IPS-15b (cell line): ENCODE measurements around the gene TOPAZ1.

ENCODE experiments used
- H3K27me3 ChIP-seq: one replicate; pipeline ENCODE4 v1.6.1; 2013; ENCODE audit warnings: low read length; ENCODE audit not compliant: control insufficient read depth, insufficient read depth
- H3K36me3 ChIP-seq: one replicate; pipeline ENCODE4 v1.6.1; 2013; ENCODE audit warnings: low read length; ENCODE audit not compliant: control insufficient read depth, insufficient read depth
- H3K4me1 ChIP-seq: one replicate; pipeline ENCODE4 v1.6.1; 2013; ENCODE audit warnings: mild to moderate bottlenecking, low read length; ENCODE audit not compliant: control insufficient read depth, insufficient read depth
- H3K4me3 ChIP-seq: one replicate; pipeline ENCODE4 v1.5.1; 2013; ENCODE audit warnings: low read depth, low read length
- H3K9ac ChIP-seq: one replicate; pipeline ENCODE4 v1.6.1; 2013; ENCODE audit warnings: low read depth, mild to moderate bottlenecking, low read length
- H3K9me3 ChIP-seq: one replicate; pipeline ENCODE4 v1.6.1; 2013; ENCODE audit warnings: mild to moderate bottlenecking, low read length; ENCODE audit not compliant: control insufficient read depth, insufficient read depth

Gene TOPAZ1

GRCh38 chr3:44228900-44229299 lies 12.8 kb upstream of the TOPAZ1 start:
- Histone ChIP-seq H3K27me3 (no peaks in the 10 kb centered on the region), H3K9ac (no peak overlapping the region), H3K4me1 (no peaks in the 10 kb centered on the region), H3K36me3 (no peaks in the 10 kb centered on the region), H3K4me3 (no peak overlapping the region), H3K9me3 (no peaks in the 10 kb centered on the region)

- Histone ChIP-seq H3K9ac (no peak overlapping the region), H3K4me3 (no peak overlapping the region), H3K36me3 (no peaks in the 10 kb centered on the region), H3K9me3 (no peaks in the 10 kb centered on the region), H3K4me1 (no peaks in the 10 kb centered on the region), H3K27me3 (no peaks in the 10 kb centered on the region)
These were observed 9.3 kb upstream of the TOPAZ1 start for GRCh38 chr3:44232407-44232806.

- no peaks in the 10 kb centered on the region for H3K27me3 ChIP-seq
- H3K9ac ChIP-seq, result no peak overlapping the region
- H3K36me3 ChIP-seq, result no peaks in the 10 kb centered on the region
- no peaks in the 10 kb centered on the region for H3K4me1 ChIP-seq
- no peaks in the 10 kb centered on the region for H3K9me3 ChIP-seq
- no peak overlapping the region for H3K4me3 ChIP-seq
These were observed 6.9 kb upstream of the TOPAZ1 start for GRCh38 chr3:44234648-44235268.

- H3K27me3 ChIP-seq, result no peaks in the 10 kb centered on the region
- H3K9me3 ChIP-seq, result no peaks in the 10 kb centered on the region
- H3K4me3 ChIP-seq, result no peak overlapping the region
These were observed 5.8 kb upstream of the TOPAZ1 start for GRCh38 chr3:44235604-44236484.

GRCh38 chr3:44236485-44236908 lies 5.2 kb upstream of the TOPAZ1 start:
- no peak overlapping the region for H3K9ac ChIP-seq
- H3K36me3 ChIP-seq, result no peaks in the 10 kb centered on the region
- H3K4me3 ChIP-seq, result no peak overlapping the region
- no peaks in the 10 kb centered on the region for H3K9me3 ChIP-seq
- H3K27me3 ChIP-seq, result no peaks in the 10 kb centered on the region
- no peaks in the 10 kb centered on the region for H3K4me1 ChIP-seq

More at GRCh38 chr3:44235604-44236484, 5.8 kb upstream of the TOPAZ1 start:
- no peaks in the 10 kb centered on the region for H3K4me1 ChIP-seq
- H3K36me3 ChIP-seq, result no peaks in the 10 kb centered on the region
- H3K9ac ChIP-seq, result no peak overlapping the region

- H3K9ac ChIP-seq, result no peak overlapping the region
- no peaks in the 10 kb centered on the region for H3K27me3 ChIP-seq
- H3K36me3 ChIP-seq, result no peaks in the 10 kb centered on the region
- no peak overlapping the region for H3K4me3 ChIP-seq
- no peaks in the 10 kb centered on the region for H3K4me1 ChIP-seq
- no peaks in the 10 kb centered on the region for H3K9me3 ChIP-seq
These were observed 4.5 kb upstream of the TOPAZ1 start for GRCh38 chr3:44237161-44237560.

- Histone ChIP-seq H3K9me3 (no peaks in the 10 kb centered on the region), H3K4me1 (no peaks in the 10 kb centered on the region), H3K27me3 (no peaks in the 10 kb centered on the region), H3K36me3 (no peaks in the 10 kb centered on the region), H3K4me3 (no peak overlapping the region), H3K9ac (no peak overlapping the region)
These were observed 4.0 kb upstream of the TOPAZ1 start for GRCh38 chr3:44237665-44238064.

GRCh38 chr3:44238889-44239288 lies 2.8 kb upstream of the TOPAZ1 start:
- Histone ChIP-seq H3K9ac (no peak overlapping the region), H3K9me3 (no peaks in the 10 kb centered on the region), H3K4me1 (no peaks in the 10 kb centered on the region), H3K4me3 (no peak overlapping the region), H3K36me3 (no peaks in the 10 kb centered on the region), H3K27me3 (no peaks in the 10 kb centered on the region)

GRCh38 chr3:44240061-44240460 lies 1.6 kb upstream of the TOPAZ1 start:
- Histone ChIP-seq H3K4me1 (no peaks in the 10 kb centered on the region), H3K9me3 (no peaks in the 10 kb centered on the region), H3K27me3 (no peaks in the 10 kb centered on the region), H3K9ac (no peak overlapping the region), H3K36me3 (no peaks in the 10 kb centered on the region), H3K4me3 (no peak overlapping the region)

- Histone ChIP-seq H3K4me1 (no peaks in the 10 kb centered on the region), H3K4me3 (no peak overlapping the region), H3K9me3 (no peaks in the 10 kb centered on the region), H3K9ac (no peak overlapping the region), H3K36me3 (no peaks in the 10 kb centered on the region), H3K27me3 (no peaks in the 10 kb centered on the region)
These were observed 1.0 kb downstream of the TOPAZ1 start for GRCh38 chr3:44242721-44243120.

- H3K27me3 ChIP-seq, result no peaks in the 10 kb centered on the region
- H3K9ac ChIP-seq, result no peak overlapping the region
- no peak overlapping the region for H3K4me3 ChIP-seq
- no peaks in the 10 kb centered on the region for H3K4me1 ChIP-seq
- no peaks in the 10 kb centered on the region for H3K36me3 ChIP-seq
- no peaks in the 10 kb centered on the region for H3K9me3 ChIP-seq
These were observed 6.5 kb downstream of the TOPAZ1 start for GRCh38 chr3:44248152-44248551.

- Histone ChIP-seq H3K9ac (no peak overlapping the region), H3K36me3 (no peaks in the 10 kb centered on the region), H3K9me3 (no peaks in the 10 kb centered on the region), H3K4me3 (no peak overlapping the region), H3K4me1 (no peaks in the 10 kb centered on the region), H3K27me3 (no peaks in the 10 kb centered on the region)
These were observed 10.8 kb downstream of the TOPAZ1 start for GRCh38 chr3:44252332-44252959.
